BLaER1 treated with 17β-estradiol and CSF1 and Interleukin-3, amounts not matched to agents 10 nM and 100 nM (cell line): Measurements from ENCODE around the gene SORCS2.

Experiments used
- H3K27ac ChIP-seq, 11 experiments: shearing (Covaris generic); formaldehyde crosslinking; 2 replicates each; pipeline ENCODE4 v1.8.1; 2022
- H3K27me3 ChIP-seq, 11 experiments: shearing (Covaris generic); formaldehyde crosslinking; 2 replicates each; pipeline ENCODE4 v1.8.1; 2022
- H3K36me3 ChIP-seq, 11 experiments: shearing (Covaris generic); formaldehyde crosslinking; 2 replicates each; pipeline ENCODE4 v1.8.1; 2022
- H3K4me1 ChIP-seq, 10 experiments: shearing (Covaris generic); formaldehyde crosslinking; 2 replicates each; pipeline ENCODE4 v1.8.1; 2022
- H3K4me2 ChIP-seq, 11 experiments: shearing (Covaris generic); formaldehyde crosslinking; 2 replicates each; pipeline ENCODE4 v1.8.1; 2022
- H3K4me3 ChIP-seq, 10 experiments: shearing (Covaris generic); formaldehyde crosslinking; 2 replicates each; pipeline ENCODE4 v1.8.1; 2022
- H3K9ac ChIP-seq, 11 experiments: shearing (Covaris generic); formaldehyde crosslinking; 2 replicates each; pipeline ENCODE4 v1.8.1; 2022
- H3K9me3 ChIP-seq, 11 experiments: shearing (Covaris generic); formaldehyde crosslinking; replicated peaks in 1 of 11; 2 replicates each; pipeline ENCODE4 v1.8.1; 2022
- H4K20me1 ChIP-seq, 11 experiments: shearing (Covaris generic); formaldehyde crosslinking; 2 replicates each; pipeline ENCODE4 v1.8.1; 2022
- Cebpa-rat ChIP-seq, 11 experiments: shearing (Covaris generic); IDR thresholded peaks; 2 replicates each; pipeline ENCODE4 v1.8.1; 2022

Gene SORCS2

DNA sequence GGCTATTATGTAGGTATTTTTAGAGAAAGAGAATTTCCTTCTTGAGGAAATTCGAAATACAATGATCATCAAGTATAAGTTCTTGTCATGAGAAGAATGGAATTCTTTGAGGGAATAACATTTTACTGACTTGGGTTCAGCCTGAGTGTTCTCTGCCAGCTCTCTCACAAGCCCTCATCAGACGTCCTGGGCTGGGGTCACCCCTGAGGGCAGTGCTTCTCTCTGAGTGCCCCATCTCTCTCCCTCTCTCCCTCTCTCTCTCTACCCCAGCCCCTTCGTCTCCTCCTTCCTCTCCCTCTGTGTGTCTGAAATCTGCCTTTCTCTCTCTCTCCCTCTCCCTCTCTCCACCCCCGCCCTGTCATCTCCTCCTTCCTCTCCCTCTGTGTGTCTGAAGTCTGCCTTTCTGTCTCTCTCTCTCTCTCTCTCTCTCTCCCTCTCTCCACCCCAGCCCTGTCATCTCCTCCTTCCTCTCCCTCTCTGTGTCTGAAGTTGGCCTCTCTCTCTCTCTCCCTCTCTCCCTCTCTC is 484.1 kb downstream of the SORCS2 start:
- Histone ChIP-seq H3K4me1 (peaks cover 27 to 58% (median 54%) of the 10 kb centered on the region in 10 experiments), H4K20me1 (peaks cover 0 to 8% (median 0%) of the 10 kb centered on the region in 11 experiments; a peak in 2 of 22 replicates), H3K36me3 (no peaks in the 10 kb centered on the region), H3K27ac (peak overlapping the region in 2 of 11 experiments; percentile 28 to 35; a peak in 1 of 22 replicates), H3K9me3 (0 out of 22 replicates have a peak, but pooled peaks cover 0 to 4% (median 0%) of the 10 kb centered on the region in 11 experiments), H3K4me2 (peak overlapping the region; percentile 37 to 71 (median 63)), H3K4me3 (no peak overlapping the region), H3K27me3 (no peaks in the 10 kb centered on the region), H3K9ac (peak overlapping the region in 2 of 11 experiments; percentile 40 to 53; a peak in 3 of 22 replicates)
- no peak for TF ChIP-seq Cebpa-rat (IDR thresholded peaks at IDR 0.05)

- Histone ChIP-seq H3K27me3 (no peaks in the 10 kb centered on the region), H3K9me3 (peaks cover 0 to 5% (median 0%) of the 10 kb centered on the region in 11 experiments; a peak in 1 of 22 replicates), H3K27ac (peak overlapping the region in 2 of 11 experiments; percentile 29 to 40; a peak in 2 of 22 replicates), H4K20me1 (peaks cover 0 to 8% (median 0%) of the 10 kb centered on the region in 11 experiments; a peak in 2 of 22 replicates), H3K4me2 (peak overlapping the region; percentile 3 to 71 (median 63); a peak in 20 of 22 replicates), H3K9ac (0 out of 22 replicates have a peak overlapping the region, but pooled peaks of 1 of the 11 experiments have one; percentile 53), H3K4me1 (peaks cover 27 to 58% (median 54%) of the 10 kb centered on the region in 10 experiments), H3K36me3 (0 out of 22 replicates have a peak, but pooled peaks cover 0 to under 1% (median 0%) of the 10 kb centered on the region in 11 experiments), H3K4me3 (no peak overlapping the region)
- no peak for TF ChIP-seq Cebpa-rat (IDR thresholded peaks at IDR 0.05)
Observed at GRCh38 chr4:7677086-7677485, 484.7 kb downstream of the SORCS2 start.

DNA sequence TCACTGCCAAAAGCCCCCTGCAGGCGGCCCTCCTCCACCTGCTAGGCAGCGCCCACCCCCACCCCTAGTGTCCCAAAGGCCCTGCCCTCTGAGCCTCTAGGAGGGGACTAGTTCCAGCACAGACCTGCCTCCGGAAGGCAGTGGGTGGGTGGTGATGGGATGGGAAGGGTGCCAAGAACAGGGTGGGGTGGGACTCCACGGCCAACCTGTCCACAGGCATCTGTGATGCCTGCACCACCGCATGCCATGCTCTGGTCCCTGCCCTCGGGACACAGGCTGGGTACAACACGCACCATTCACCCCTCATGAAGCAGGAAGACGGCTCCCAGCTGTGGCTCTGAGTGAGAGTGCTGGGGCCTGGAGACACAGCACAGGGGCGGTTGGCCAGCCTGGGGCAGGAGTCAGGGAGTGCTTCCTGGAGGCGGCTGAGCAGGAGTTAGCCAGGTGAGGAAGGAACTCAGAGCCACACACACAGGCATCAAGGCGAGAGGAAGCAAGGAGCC is 485.5 kb downstream of the SORCS2 start:
- H3K27me3 ChIP-seq: no peaks in the 10 kb centered on the region
- H3K4me2 ChIP-seq: peak overlapping the region in 10 of 11 experiments; percentile 20 to 71 (median 64); a peak in 17 of 22 replicates
- H3K36me3 ChIP-seq: peaks cover 0 to 6% (median 0%) of the 10 kb centered on the region in 11 experiments; a peak in 1 of 22 replicates
- H4K20me1 ChIP-seq: peaks cover 0 to 8% (median 0%) of the 10 kb centered on the region in 11 experiments; a peak in 2 of 22 replicates
- H3K4me3 ChIP-seq: no peak overlapping the region
- H3K9me3 ChIP-seq: peaks cover 0 to 13% (median 0%) of the 10 kb centered on the region in 11 experiments; a peak in 4 of 22 replicates
- no peak overlapping the region for H3K27ac ChIP-seq
- H3K9ac ChIP-seq: no peak overlapping the region
- peaks cover 24 to 56% (median 53%) of the 10 kb centered on the region in 10 experiments for H3K4me1 ChIP-seq
- TF ChIP-seq Cebpa-rat (IDR thresholded peaks at IDR 0.05): no peak

GRCh38 chr4:7678318-7678852 is 486.0 kb downstream of the SORCS2 start:
- no peak overlapping the region for H3K9ac ChIP-seq
- H3K4me3 ChIP-seq: no peak overlapping the region
- H4K20me1 ChIP-seq: peaks cover 0 to 8% (median 0%) of the 10 kb centered on the region in 11 experiments; a peak in 2 of 22 replicates
- H3K4me1 ChIP-seq: peaks cover 19 to 56% (median 50%) of the 10 kb centered on the region in 10 experiments
- no peak for TF ChIP-seq Cebpa-rat (IDR thresholded peaks at IDR 0.05)
- H3K9me3 ChIP-seq: peaks cover 0 to 18% (median 0%) of the 10 kb centered on the region in 11 experiments; a peak in 4 of 22 replicates
- peaks cover 0 to 9% (median 0%) of the 10 kb centered on the region in 11 experiments; a peak in 1 of 22 replicates for H3K36me3 ChIP-seq
- H3K27ac ChIP-seq: no peak overlapping the region
- peak overlapping the region in 7 of 11 experiments; percentile 37 to 71 (median 69); a peak in 9 of 22 replicates for H3K4me2 ChIP-seq
- H3K27me3 ChIP-seq: no peaks in the 10 kb centered on the region

DNA sequence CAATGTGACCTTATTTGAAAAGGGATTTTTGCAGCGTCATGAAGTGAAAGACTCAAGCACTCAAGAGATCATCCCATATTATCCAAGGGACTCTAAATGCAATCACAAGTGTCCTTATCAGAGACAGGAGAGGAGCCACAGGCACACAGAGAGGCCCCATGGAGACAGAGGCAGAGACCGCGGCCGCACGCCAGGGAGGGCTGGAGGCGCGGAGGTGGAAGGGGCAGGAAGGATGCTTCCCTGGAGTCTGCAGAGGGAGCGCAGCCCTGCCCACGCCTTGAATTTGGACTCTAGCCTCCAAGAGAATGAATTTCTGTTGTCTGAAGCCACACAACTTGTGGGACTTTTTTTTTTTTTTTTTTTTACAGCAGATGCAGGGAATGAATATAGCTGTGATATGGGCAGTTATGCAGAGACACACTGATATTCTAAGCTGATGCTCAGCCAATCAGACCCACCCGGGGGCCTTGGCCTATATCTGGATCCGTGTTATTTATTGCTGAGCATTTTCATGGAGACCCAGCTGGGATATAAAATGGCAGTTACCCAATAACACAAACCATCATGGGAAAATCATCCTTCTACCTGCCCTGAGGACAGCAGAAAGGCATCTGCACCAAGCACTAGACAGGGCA is 487.2 kb downstream of the SORCS2 start:
- no peak for TF ChIP-seq Cebpa-rat (IDR thresholded peaks at IDR 0.05)
- Histone ChIP-seq H3K9me3 (peaks cover 0 to 27% (median 0%) of the 10 kb centered on the region in 11 experiments; a peak in 4 of 22 replicates), H3K36me3 (peaks cover 0 to 9% (median 0%) of the 10 kb centered on the region in 11 experiments; a peak in 1 of 22 replicates), H3K4me2 (no peak overlapping the region), H3K9ac (no peak overlapping the region), H3K27me3 (no peaks in the 10 kb centered on the region), H3K4me1 (peaks cover 16 to 54% (median 40%) of the 10 kb centered on the region in 10 experiments), H3K27ac (no peak overlapping the region), H3K4me3 (no peak overlapping the region), H4K20me1 (peaks cover 0 to 8% (median 0%) of the 10 kb centered on the region in 11 experiments; a peak in 2 of 22 replicates)

DNA sequence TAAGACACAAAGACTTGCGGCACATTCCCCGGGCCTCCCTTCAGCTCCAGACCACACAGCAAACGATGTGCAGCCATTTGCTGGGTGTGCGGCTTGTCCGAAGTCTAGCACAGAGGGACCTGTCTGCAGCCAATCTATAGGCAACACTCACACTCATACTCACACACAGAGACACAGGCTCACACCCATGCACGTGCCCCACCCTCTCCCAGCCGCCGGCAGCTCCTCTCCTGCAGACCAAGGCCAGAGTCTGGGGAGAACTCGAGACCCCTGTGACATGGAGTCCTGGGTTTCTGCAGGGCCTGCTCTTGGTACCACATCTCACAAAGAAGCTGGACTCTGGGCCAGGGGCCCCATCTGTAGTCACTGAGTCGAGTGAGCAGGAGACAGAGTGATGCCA is 487.8 kb downstream of the SORCS2 start:
- no peak overlapping the region for H3K9ac ChIP-seq
- no peak overlapping the region for H3K4me2 ChIP-seq
- H3K27me3 ChIP-seq: no peaks in the 10 kb centered on the region
- H3K4me1 ChIP-seq: peaks cover 16 to 49% (median 34%) of the 10 kb centered on the region in 10 experiments
- TF ChIP-seq Cebpa-rat (IDR thresholded peaks at IDR 0.05): no peak
- peaks cover 0 to 8% (median 0%) of the 10 kb centered on the region in 11 experiments; a peak in 2 of 22 replicates for H4K20me1 ChIP-seq
- peaks cover 0 to 27% (median 0%) of the 10 kb centered on the region in 11 experiments; a peak in 4 of 22 replicates for H3K9me3 ChIP-seq
- peaks cover 0 to 9% (median 0%) of the 10 kb centered on the region in 11 experiments; a peak in 1 of 22 replicates for H3K36me3 ChIP-seq
- no peak overlapping the region for H3K4me3 ChIP-seq
- no peak overlapping the region for H3K27ac ChIP-seq

GRCh38 chr4:7680731-7681130 is 488.4 kb downstream of the SORCS2 start:
- peaks cover 16 to 43% (median 28%) of the 10 kb centered on the region in 10 experiments for H3K4me1 ChIP-seq
- H3K4me2 ChIP-seq: no peak overlapping the region

DNA sequence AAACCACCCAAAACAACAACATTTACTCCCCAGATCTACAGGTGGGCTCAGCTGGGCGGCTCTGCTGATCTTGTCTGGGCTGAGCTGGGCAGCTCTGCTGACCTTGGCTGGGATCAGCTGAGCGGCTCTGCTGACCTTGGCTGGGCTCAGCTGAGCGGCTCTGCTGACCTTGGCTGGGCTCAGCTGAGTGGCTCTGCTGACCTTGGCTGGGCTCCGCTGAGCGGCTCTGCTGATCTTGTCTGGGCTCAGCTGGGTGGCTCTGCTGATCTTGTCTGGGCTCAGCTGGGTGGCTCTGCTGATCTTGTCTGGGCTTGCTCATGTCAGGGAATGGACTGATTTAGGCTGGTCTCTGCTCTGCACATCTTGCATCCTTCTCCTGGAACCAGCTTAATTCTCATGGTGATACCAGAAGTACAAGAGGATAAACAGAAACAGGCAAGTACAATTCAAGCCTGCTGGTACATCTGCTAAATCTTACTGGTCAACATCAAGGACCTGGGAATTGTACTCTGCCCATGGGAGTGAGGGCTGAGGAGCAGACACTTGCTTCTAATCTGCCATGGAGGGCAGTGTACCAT is 490.9 kb downstream of the SORCS2 start:
- Histone ChIP-seq H3K4me2 (no peak overlapping the region), H3K9me3 (peaks cover 0 to 27% (median 0%) of the 10 kb centered on the region in 11 experiments; a peak in 4 of 22 replicates), H3K27ac (no peak overlapping the region), H3K36me3 (peaks cover 0 to 9% (median 0%) of the 10 kb centered on the region in 11 experiments; a peak in 1 of 22 replicates), H3K4me1 (peaks cover 0 to 19% (median 3%) of the 10 kb centered on the region in 10 experiments; a peak in 9 of 20 replicates), H4K20me1 (peaks cover 0 to 16% (median 0%) of the 10 kb centered on the region in 11 experiments; a peak in 2 of 22 replicates), H3K27me3 (no peaks in the 10 kb centered on the region), H3K9ac (no peak overlapping the region), H3K4me3 (no peak overlapping the region)
- TF ChIP-seq Cebpa-rat (IDR thresholded peaks at IDR 0.05): no peak

More at GRCh38 chr4:7680731-7681130, 488.4 kb downstream of the SORCS2 start:
- no peak overlapping the region for H3K9ac ChIP-seq
- no peaks in the 10 kb centered on the region for H3K27me3 ChIP-seq
- peaks cover 0 to 27% (median 0%) of the 10 kb centered on the region in 11 experiments; a peak in 4 of 22 replicates for H3K9me3 ChIP-seq
- H3K36me3 ChIP-seq: peaks cover 0 to 9% (median 0%) of the 10 kb centered on the region in 11 experiments; a peak in 1 of 22 replicates
- no peak for TF ChIP-seq Cebpa-rat (IDR thresholded peaks at IDR 0.05)
- peaks cover 0 to 8% (median 0%) of the 10 kb centered on the region in 11 experiments; a peak in 2 of 22 replicates for H4K20me1 ChIP-seq
- H3K4me3 ChIP-seq: no peak overlapping the region
- no peak overlapping the region for H3K27ac ChIP-seq
